Brain microvascular endothelial cell (primary cell): ENCODE results near the gene HS3ST4.

ENCODE experiments used
- DNase-seq: peaks from one replicate; pipeline ENCODE4 v3.0.0-alpha.2; 2020
- H3K27ac ChIP-seq: fragments of 250-450 bp; sonication (Bioruptor Pico); 2 replicates; pipeline ENCODE4 v1.5.1; 2020; ENCODE audit warnings: mild to moderate bottlenecking, moderate library complexity
- H3K27me3 ChIP-seq: fragments of 250-450 bp; sonication (Bioruptor Pico); replicated peaks from 2 replicates; pipeline ENCODE4 v1.5.1; 2020; ENCODE audit warnings: mild to moderate bottlenecking
- H3K36me3 ChIP-seq: fragments of 250-450 bp; sonication (Bioruptor Pico); replicated peaks from 2 replicates; pipeline ENCODE4 v1.5.1; 2020; ENCODE audit warnings: mild to moderate bottlenecking
- H3K4me3 ChIP-seq: 2 replicates; pipeline ENCODE4 v1.5.1; 2011; ENCODE audit warnings: low read depth, mild to moderate bottlenecking, control low read depth, low read length, moderate library complexity
- in situ Hi-C: cut with HindIII; loops from 2 replicates; pipeline ENCODE4 v1.10.0; 2017; ENCODE audit warnings: low sequenced_read_pairs, low pct_ligation_motif_present
- TF ChIP-seq, protein P1 (sequence below): IDR thresholded peaks from 2 replicates; pipeline ENCODE4 v1.5.1; 2011; ENCODE audit warnings: low read depth, mild to moderate bottlenecking, moderate library complexity, low read length, control low read depth, inconsistent platforms; ENCODE audit errors: missing control alignments

The HS3ST4 gene

DNA sequence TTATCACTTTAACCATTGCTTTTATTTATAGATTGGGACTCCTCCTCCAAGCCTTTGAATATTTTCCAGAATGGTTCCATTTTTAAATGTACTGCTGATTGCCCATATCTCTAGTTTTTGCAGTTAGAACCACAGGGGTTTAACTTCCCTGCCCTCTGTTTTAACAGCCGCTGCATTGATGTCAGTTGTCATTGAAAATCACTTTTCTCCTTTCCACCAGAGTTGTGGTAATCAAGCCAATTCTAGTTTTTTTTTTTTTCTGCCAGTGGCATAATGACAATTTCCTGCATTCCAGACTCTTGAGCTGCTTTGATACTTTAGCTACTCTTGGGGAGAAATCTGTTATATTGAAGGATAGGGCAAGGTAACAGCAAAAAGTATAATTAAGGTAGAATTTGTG, 91.5 kb downstream of the HS3ST4 start:
- no peak overlapping the region for H3K4me3 ChIP-seq
- DNase-seq, result no peak
- TF ChIP-seq, protein P1, sequence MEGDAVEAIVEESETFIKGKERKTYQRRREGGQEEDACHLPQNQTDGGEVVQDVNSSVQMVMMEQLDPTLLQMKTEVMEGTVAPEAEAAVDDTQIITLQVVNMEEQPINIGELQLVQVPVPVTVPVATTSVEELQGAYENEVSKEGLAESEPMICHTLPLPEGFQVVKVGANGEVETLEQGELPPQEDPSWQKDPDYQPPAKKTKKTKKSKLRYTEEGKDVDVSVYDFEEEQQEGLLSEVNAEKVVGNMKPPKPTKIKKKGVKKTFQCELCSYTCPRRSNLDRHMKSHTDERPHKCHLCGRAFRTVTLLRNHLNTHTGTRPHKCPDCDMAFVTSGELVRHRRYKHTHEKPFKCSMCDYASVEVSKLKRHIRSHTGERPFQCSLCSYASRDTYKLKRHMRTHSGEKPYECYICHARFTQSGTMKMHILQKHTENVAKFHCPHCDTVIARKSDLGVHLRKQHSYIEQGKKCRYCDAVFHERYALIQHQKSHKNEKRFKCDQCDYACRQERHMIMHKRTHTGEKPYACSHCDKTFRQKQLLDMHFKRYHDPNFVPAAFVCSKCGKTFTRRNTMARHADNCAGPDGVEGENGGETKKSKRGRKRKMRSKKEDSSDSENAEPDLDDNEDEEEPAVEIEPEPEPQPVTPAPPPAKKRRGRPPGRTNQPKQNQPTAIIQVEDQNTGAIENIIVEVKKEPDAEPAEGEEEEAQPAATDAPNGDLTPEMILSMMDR, result no peak
- H3K36me3 ChIP-seq, result no peaks in the 10 kb centered on the region
- H3K27ac ChIP-seq, result no peak overlapping the region
- no peaks in the 10 kb centered on the region for H3K27me3 ChIP-seq
- in situ Hi-C loops, result no loop called here

DNA sequence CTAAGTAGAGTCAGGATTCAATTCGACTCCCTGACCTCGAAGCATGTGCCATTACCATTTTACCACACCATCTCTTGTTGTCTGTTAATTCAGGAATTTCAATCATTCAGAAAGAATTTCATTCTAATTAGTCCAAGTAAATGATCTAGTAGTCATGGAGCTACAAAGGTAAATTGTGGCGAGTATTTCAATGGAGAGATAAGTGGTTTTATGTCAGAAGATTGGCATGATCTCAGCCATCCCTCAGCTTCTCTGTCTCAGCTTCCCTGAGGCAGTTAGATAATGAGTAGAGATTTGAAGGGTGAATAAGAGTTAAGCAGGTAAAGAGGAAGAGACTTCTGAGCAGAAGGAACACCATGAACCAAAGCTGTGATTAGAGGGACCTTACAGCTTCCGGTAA, 93.6 kb downstream of the HS3ST4 start:
- in situ Hi-C loops, result no loop called here
- DNase-seq, result no peak
- no peaks in the 10 kb centered on the region for H3K27me3 ChIP-seq
- TF ChIP-seq, protein P1, result no peak
- H3K27ac ChIP-seq, result no peak overlapping the region
- H3K36me3 ChIP-seq, result no peaks in the 10 kb centered on the region
- no peak overlapping the region for H3K4me3 ChIP-seq

DNA sequence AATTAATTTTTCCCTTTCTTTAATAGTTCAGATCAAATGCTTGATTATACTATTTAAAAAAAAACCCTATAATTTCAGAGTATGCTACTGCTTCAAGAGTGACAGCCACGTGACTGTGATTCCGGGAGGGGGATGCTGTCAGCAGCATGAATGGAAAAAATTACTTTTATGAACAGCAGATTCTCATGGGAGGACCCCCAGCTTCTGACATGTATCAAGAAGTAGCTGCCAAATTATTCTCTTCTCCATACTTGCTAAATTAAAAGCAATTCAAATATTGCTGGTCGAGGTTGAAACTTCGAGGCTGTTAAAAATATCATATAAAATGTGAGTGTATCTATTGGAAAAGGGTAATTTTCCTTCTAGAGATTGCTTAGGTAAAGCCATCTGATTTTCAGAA, 95.0 kb downstream of the HS3ST4 start:
- TF ChIP-seq, protein P1, result no peak
- in situ Hi-C loops, result no loop called here
- Histone ChIP-seq H3K27me3 (no peaks in the 10 kb centered on the region), H3K4me3 (no peak overlapping the region), H3K27ac (no peak overlapping the region), H3K36me3 (no peaks in the 10 kb centered on the region)
- DNase-seq, result no peak

DNA sequence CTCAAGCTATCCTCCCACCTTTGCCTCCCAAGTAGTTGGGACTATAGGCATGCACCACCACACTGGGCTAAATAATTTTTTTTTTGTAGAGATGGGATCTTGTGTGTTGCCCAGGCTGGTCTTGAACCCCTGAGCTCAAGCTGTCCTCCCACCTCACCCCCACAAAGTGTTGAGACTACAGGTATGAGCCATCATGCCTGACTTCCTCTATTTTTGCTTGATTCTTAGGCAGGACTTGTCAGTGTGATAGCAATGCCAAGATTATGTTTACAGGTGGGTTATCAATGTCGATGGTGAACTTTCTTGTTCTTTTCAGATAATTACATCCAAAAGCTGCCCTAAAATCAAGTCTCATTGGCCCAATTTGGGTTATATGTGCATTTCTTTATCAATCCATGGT, 96.9 kb downstream of the HS3ST4 start:
- no peak overlapping the region for H3K4me3 ChIP-seq
- no peaks in the 10 kb centered on the region for H3K27me3 ChIP-seq
- no peak for DNase-seq
- no peaks in the 10 kb centered on the region for H3K36me3 ChIP-seq
- in situ Hi-C loops, result no loop called here
- TF ChIP-seq, protein P1, result no peak
- no peak overlapping the region for H3K27ac ChIP-seq

DNA sequence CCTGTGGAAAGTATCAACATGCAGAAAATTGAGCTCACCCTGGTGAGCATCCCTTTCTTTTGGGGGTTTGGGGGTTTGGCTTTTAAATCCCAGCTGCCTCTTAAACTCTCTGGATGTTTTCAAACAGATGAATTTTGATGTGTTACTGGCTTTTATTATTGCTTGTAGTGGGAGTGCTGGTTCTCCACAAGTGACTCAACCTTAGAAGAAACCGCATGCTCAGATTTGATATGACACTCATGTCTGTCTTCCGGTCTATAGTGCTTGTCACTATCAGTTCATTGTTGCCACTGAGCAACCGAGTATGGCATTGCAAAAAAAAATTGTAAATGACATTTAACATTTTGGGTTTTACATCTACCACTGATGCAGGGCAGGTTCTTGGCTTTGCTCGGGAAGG, 104.5 kb downstream of the HS3ST4 start:
- no peak overlapping the region for H3K4me3 ChIP-seq
- TF ChIP-seq, protein P1, result no peak
- DNase-seq, result no peak
- no peaks in the 10 kb centered on the region for H3K36me3 ChIP-seq
- H3K27me3 ChIP-seq, result no peaks in the 10 kb centered on the region
- no peak overlapping the region for H3K27ac ChIP-seq
- in situ Hi-C loops, result no loop called here

DNA sequence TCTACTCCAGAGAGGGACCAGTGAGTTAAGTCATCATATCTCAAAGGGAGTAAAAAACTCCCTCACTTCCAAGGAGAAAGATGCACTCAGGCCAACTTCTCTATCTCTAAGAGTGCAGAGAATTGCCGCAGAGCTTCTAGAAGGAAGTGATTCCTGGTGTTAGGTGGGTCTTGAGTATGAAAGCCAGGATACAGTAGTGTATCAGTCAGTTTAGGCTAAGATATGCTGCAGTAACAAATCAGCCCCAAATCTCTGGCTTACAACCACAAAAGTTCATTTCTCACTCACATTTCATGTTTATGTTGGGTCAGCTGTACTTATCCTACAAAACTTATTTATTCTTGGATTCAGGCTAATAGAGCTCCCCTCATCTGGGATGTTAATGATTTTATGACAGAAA, 106.3 kb downstream of the HS3ST4 start:
- Histone ChIP-seq H3K36me3 (no peaks in the 10 kb centered on the region), H3K27me3 (no peaks in the 10 kb centered on the region), H3K27ac (no peak overlapping the region), H3K4me3 (no peak overlapping the region)
- TF ChIP-seq, protein P1, result no peak
- in situ Hi-C loops, result no loop called here
- DNase-seq, result no peak
